HG02759 (cell line): ENCODE measurements around the gene CSTPP1.
"Not testable (repeated sequence)": the region's sequence is repeated elsewhere in the genome, so short reads cannot be mapped to it uniquely, and the experiment has no call there.

Experiments
- ATAC-seq: cut with Tn5 transposase; IDR thresholded peaks from one replicate; pipeline ENCODE4 v1.9.1; 2021; ENCODE audit warnings: mild to moderate bottlenecking, moderate library complexity; ENCODE audit not compliant: unreplicated experiment

Gene CSTPP1

GRCh38 chr11:47087801-47088200, 151.2 kb downstream of the CSTPP1 start:
- ATAC-seq, result no peak

DNA sequence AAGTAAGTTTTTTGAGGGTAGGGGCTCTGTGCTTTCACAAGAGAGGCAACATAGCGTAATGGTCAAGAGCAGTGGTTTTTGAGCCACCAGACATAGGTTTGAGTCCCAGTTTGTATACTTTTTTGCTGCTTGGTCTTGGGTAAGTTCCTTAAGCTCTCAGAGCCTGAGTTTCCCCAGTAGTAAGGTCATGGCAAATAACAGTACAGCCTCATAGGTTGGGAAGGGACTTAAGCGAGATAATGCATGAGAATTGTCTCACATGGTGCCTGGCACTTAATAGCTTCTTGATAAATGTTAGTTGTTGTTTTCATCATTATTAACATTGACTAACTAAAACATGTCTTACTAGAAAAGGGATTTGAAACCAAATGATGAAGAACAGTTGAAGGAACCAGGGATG, 157.0 kb downstream of the CSTPP1 start:
- no peak for ATAC-seq

GRCh38 chr11:47096871-47097270, 160.3 kb downstream of the CSTPP1 start:
- ATAC-seq, result not testable (repeated sequence)

DNA sequence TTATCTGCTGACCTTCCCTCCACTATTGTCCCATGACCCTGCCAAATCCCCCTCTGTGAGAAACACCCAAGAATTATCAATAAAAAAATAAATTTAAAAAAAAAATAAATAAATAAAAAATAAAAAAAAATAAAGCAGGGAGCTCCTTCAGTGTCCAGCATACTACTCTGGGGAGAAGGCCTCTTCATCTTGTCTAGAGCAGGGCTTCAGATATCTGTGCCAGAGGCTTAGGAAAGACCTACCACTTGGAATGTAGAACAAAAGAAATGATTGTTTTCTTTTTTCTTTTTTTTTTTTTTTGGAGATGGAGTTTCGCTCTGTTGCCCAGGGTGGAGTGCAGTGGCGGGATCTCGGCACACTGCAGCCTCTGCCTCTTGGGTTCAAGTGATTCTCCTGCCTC, 161.7 kb downstream of the CSTPP1 start:
- not testable (repeated sequence) for ATAC-seq

- no peak for ATAC-seq
Measured at GRCh38 chr11:47099214-47099917, 162.8 kb downstream of the CSTPP1 start.

- ATAC-seq, result no peak
Measured at GRCh38 chr11:47099918-47100315, 163.4 kb downstream of the CSTPP1 start.

GRCh38 chr11:47101406-47101805, 164.8 kb downstream of the CSTPP1 start:
- ATAC-seq, result no peak

- no peak for ATAC-seq
Measured at GRCh38 chr11:47104261-47104950, 167.8 kb downstream of the CSTPP1 start.

DNA sequence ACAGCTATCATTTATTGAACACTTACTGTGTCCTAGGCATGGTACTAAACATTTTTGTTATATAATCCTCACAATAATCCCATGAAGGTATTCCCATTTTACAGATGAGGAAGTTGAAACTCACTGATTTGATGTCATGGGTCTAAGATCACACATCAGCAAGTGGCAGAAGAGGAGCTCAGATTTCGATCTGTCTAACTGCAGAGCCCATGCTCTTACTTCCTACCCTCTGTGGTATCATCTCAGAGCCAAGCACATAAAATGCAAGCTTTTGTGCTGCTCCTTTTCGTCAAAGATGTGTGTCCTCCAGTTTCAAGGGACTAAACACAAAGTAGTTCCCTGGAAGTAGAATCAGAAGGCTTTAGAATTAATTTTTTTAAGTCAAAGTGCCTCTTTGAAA, 169.0 kb downstream of the CSTPP1 start:
- ATAC-seq, result no peak

DNA sequence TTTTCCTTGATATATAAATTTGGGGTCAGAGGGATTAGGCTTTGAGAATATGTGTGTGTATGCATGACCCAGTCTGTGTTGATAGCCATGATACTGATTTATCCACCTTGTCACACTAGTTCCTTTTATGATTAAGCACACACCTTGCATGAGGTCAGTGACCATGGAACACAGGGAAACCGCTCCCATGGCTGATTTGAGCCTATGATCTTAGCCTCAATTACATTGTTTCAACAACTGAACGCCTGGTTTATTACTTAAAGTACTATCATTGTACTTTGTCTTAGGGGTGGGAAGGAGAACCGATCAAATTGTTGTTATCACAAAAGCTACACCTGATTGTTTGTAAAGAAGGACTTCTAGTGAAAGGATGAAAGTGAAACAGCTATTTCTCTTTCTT, 169.4 kb downstream of the CSTPP1 start:
- no peak for ATAC-seq

DNA sequence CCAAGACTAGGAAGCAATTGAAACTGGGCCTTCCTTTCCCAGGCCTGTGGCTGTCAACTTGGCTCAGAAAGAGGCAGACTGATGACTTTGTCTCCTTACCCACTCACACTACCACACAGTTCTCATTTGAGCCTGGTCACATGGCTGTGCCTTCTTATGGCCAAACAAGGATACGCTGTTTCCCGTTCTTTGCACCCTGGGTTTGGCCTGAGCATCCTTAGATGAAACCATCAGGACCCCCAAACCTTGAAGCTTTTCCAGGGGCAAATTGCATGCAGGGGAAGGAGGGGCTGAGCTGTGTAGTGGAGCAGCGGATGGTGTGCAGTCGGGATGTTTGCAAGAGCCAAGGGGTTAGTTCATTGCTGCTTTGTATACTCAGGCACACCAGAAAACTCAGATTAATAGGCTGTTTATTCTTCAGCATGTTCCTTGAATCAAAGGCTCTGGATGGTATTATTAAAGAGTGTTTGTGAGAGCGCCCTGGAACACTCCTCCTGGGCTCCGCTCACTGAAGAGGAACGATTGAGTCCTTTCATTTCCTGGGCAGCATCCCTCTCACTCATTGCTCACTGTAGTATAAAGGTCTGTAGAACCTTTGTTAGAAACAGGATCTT, 170.3 kb downstream of the CSTPP1 start:
- no peak for ATAC-seq

- no peak for ATAC-seq
Measured at GRCh38 chr11:47107744-47108143, 171.2 kb downstream of the CSTPP1 start.

DNA sequence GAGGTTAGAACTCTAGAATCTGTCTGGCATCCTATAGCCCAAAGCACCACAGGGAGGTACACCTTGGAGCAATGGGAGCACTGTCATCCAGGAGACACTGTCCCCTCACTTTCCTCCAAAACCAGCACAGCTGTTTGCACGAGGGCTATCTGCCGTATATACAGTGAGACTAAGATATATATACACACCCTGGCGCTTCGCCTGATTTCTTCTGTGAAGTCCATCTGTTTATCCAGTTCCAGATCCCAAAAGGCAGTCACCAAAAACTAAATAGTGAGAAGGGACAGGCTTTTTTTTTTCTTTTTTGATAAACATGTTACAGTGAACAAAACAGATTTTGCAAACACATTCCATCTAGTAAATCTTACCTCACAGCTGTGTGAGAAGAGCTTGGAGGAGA, 171.7 kb downstream of the CSTPP1 start:
- no peak for ATAC-seq

GRCh38 chr11:47109051-47109726, 172.6 kb downstream of the CSTPP1 start:
- ATAC-seq, result no peak

DNA sequence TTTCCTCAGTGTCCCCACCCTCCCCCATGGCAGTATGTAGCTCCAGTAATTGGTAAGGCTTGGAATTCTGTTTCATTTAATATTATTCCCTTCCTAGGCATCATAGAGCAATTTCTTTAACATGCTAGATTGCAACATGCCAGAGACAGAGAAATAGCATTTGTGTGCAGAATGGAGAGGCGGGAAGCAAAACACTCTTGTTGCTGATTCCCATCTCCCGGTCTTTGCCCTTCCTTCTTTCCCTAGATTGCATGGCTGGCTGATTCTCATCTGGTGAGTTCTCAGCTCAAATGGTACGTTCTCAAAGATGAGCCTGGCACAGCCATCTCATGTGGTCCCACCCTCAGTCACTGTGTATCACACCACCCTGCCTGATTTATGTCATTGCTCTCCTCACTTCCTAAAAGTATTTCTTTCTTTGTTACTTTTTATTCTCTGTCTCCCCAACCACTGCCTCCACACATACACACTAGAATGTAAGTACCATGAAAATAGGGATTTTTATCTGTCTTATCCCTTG, 173.2 kb downstream of the CSTPP1 start:
- no peak for ATAC-seq

- ATAC-seq, result peak; percentile 87
Measured at GRCh38 chr11:47111318-47111804, 174.8 kb downstream of the CSTPP1 start.

DNA sequence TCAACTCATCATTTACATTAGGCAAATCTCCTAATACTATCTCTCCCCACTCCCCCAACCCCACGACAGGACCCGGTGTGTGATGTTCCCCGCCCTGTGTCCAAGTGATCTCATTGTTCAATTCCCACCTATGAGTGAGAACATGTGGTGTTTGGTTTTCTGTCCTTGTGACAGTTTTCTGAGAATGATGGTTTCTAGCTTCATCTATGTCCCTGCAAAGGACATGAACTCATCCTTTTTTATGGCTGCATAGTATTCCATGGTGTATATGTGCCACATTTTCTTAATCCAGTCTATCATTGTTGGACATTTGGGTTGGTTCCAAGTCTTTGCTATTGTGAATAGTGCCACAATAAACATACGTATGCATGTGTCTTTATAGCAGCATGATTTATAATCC, 176.4 kb downstream of the CSTPP1 start:
- ATAC-seq, result not testable (repeated sequence)

- not testable (repeated sequence) for ATAC-seq
Measured at GRCh38 chr11:47118958-47119688, 182.6 kb downstream of the CSTPP1 start.

DNA sequence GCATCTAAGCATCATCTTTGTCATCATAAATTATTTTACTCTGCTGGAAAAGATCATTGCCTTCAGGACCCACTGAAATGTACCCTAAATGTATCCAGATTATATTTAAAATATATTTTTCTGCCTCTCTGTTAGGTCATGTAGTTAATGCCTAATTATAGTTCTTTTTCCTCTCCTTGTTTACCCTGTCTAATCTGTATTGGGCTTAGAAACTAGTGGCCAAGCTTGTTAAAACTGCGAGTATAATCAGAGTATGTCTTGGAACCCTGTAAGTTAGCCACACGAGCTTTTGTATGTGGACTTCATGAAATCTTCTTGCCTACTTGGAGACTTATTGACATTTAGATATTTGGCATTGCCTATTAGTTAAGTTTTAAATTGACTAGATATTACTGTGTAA, 184.5 kb downstream of the CSTPP1 start:
- ATAC-seq, result no peak

DNA sequence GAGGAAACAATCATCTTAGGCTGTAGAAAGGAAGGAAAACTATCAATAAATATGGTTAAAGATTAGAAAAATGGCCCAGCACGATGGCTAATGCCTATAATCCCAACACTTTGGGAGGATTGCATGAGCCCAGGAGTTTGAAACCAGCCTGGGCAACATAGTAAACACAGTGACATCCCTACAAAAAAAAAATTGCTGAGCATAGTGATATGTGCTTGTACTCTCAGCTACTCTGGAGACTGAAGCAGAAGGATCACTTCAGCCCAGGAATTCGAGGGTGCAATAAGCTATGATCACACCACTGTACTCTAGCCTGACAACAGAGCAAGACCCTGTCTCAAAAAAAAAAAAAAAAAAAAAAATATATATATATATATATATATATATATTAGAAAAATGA, 185.2 kb downstream of the CSTPP1 start:
- ATAC-seq, result no peak

DNA sequence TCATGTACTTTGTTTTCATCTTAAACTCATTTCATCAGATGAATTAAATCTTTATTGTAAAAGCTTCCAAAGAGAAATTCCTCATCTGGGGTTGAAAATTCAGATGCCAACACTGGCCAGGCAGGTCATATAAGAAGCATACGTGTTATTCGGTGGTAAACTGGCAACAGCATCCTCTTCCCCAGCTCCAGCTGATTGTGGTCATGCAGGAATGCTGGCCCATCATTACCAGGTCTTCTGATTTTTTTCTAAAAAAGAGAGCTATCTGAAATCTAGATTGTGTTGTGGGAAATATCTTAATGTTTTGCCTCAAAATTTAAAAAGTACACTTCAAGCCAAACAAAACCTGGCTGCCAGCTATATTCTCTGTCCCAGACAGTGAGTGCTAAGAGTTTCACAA, 186.5 kb downstream of the CSTPP1 start:
- no peak for ATAC-seq
